Common myeloid progenitor, CD34-positive (primary cell): Measurements from ENCODE around the gene LRRC42.
A peak's percentile ranks its signal among the peaks of the same experiment; 100 is the strongest.

Experiments
- CTCF ChIA-PET: fragments of 350-600 bp; sonication (Branson Sonifier 250); formaldehyde crosslinking; loops from one replicate; lab custom pipeline; 2021; ENCODE audit warnings: antibody characterized with exemption; lab: Charles Lee
- POLR2A ChIA-PET: fragments of 350-600 bp; sonication (Branson Sonifier 250); formaldehyde crosslinking; loops from one replicate; lab custom pipeline; 2021; ENCODE audit warnings: antibody characterized with exemption; lab: Charles Lee
- DNase-seq, 3 donors: peaks; one replicate each; pipeline versions ENCODE4 v3.0.0 to v3.0.0-alpha.2; 2013
- H3K27ac ChIP-seq, 2 experiments: 1 replicate in 1 of 2; 2 replicates in 1 of 2; pipeline ENCODE4 v1.7.0; 2013; ENCODE audit warnings: inconsistent platforms in 2 of 2, low read length in 2 of 2, mild to moderate bottlenecking in 2 of 2, low read depth in 1 of 2, moderate library complexity in 1 of 2; ENCODE audit not compliant: severe bottlenecking in 2 of 2, insufficient read depth in 1 of 2, poor library complexity in 1 of 2
- H3K27me3 ChIP-seq, 5 experiments: replicated peaks in 2 of 5; 1 replicate in 3 of 5; 2 replicates in 2 of 5; pipeline versions ENCODE4 v1.6.1 to v1.7.0; 2013; ENCODE audit warnings: low read length in 4 of 5, mild to moderate bottlenecking in 2 of 5, moderate library complexity in 2 of 5, inconsistent platforms in 1 of 5; ENCODE audit not compliant: insufficient read depth in 5 of 5, control insufficient read depth in 4 of 5
- H3K36me3 ChIP-seq, 4 experiments: 1 replicate in 2 of 4; 2 replicates in 2 of 4; pipeline versions ENCODE4 v1.6.1 to v1.7.0; 2013; ENCODE audit warnings: low read length in 3 of 4, control low read depth in 1 of 4, mild to moderate bottlenecking in 1 of 4; ENCODE audit not compliant: control insufficient read depth in 4 of 4, insufficient read depth in 4 of 4
- H3K4me1 ChIP-seq, 4 experiments: 1 replicate in 3 of 4; 2 replicates in 1 of 4; pipeline versions ENCODE4 v1.6.1 to v1.7.1; 2013; ENCODE audit warnings: low read length in 3 of 4, mild to moderate bottlenecking in 3 of 4, control low read depth in 1 of 4, inconsistent platforms in 1 of 4, moderate library complexity in 1 of 4; ENCODE audit not compliant: control insufficient read depth in 4 of 4, insufficient read depth in 4 of 4; ENCODE audit errors: control extremely low read depth in 1 of 4
- H3K4me3 ChIP-seq, 7 experiments: 1 replicate in 4 of 7; 2 replicates in 3 of 7; pipeline versions ENCODE4 v1.5.1 to v1.7.0; 2013; ENCODE audit warnings: mild to moderate bottlenecking in 7 of 7, low read length in 6 of 7, moderate library complexity in 6 of 7, inconsistent platforms in 2 of 7, low read depth in 2 of 7, control low read depth in 1 of 7; ENCODE audit not compliant: insufficient read depth in 4 of 7, control insufficient read depth in 1 of 7; ENCODE audit errors: extremely low read depth in 1 of 7
- H3K9me3 ChIP-seq, 5 experiments: 1 replicate in 4 of 5; 2 replicates in 1 of 5; pipeline versions ENCODE4 v1.6.1 to v1.7.1; 2013; ENCODE audit warnings: low read length in 4 of 5, mild to moderate bottlenecking in 2 of 5, inconsistent platforms in 1 of 5, low read depth in 1 of 5, moderate library complexity in 1 of 5; ENCODE audit not compliant: control insufficient read depth in 4 of 5, insufficient read depth in 2 of 5; ENCODE audit errors: control extremely low read depth in 1 of 5
- WGBS: methylation state at CpG from one replicate; pipeline ENCODE4 v1.1.5; 2013; ENCODE audit not compliant: insufficient coverage; 5-methylcytosine and 5-hydroxymethylcytosine counted together

The LRRC42 gene

DNA sequence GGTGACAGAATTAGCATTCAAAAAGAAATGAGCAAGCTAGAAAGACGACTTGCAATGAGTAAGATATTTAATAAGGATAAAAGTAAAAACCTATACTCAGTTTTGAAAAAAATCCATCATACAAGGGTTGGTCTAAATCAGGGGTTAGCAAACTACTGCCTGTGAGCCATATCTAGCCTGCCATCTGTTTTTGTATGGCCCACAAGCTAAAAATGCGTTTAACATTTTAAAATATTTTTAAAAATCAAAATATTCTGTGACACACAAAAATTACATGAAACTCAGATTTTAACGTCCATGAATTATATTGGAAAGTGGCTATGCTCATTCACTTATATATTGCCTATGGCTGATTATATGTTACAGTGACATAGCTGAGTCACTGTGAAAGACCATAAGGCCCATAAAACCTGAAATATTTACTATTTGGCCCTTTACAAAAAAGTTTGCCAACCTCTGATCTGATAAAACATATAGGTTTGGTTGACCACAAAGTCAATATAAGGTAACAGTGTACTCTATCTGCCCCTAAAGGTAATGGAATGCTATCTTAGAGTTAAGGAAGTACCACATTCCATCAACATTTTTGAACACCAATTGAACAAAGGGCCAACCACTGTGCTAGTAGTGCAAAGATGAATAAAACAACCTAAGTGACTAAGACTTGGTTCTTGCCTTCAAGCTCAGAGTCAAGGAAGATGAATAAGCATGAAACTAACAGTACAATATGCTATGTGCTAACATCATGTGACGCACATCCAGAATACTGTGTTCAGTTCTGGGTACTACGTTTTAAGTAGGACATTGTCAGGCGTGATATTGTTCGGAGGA, 3.8 kb upstream of the LRRC42 start:
- Histone ChIP-seq H3K4me1 (peaks cover 1 to 26% (median 18%) of the 10 kb centered on the region in 4 experiments), H3K27me3 (no peaks in the 10 kb centered on the region), H3K36me3 (peaks cover 0 to 18% (median 5%) of the 10 kb centered on the region in 4 experiments), H3K27ac (no peak overlapping the region), H3K9me3 (no peaks in the 10 kb centered on the region), H3K4me3 (no peak overlapping the region)
- ChIA-PET CTCF (interaction anchor here (0.9 to 1.4 kb wide), 5 partner anchors 10 to 64 kb away, joined by 3 to 6 read pairs (median 4); no protein-coding TSS in a partner anchor), POLR2A (no interaction called here)
- peak in 2 of 3 donors; percentile 43 to 68 for DNase-seq
- WGBS, result no CpG with 5 or more reads among the region's 7 CpGs

DNA sequence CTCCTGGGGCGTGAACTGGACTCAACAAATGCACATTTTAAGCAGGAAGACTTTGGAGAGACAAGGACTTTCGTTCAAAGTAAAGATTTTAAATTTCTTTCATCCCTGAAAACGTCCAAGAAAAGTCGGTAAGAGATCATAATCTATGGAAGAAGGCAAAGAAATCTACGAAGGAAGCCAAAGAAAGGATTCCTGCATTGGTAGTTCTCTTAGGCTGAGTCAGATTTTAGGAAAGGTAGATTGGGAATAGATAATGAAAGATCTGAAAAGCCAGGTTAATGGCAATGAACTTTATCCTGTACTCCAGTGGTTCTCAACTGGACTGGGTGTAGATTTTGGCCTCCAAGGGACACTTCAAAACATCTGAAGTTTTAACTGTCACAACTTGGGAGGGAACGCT, 3.1 kb upstream of the LRRC42 start:
- ChIA-PET POLR2A (no interaction called here), CTCF (no interaction called here)
- DNase-seq, result no peak
- Histone ChIP-seq H3K27me3 (no peaks in the 10 kb centered on the region), H3K36me3 (peaks cover 0 to 15% (median 3%) of the 10 kb centered on the region in 4 experiments), H3K27ac (peak overlapping the region in 1 of 2 experiments; percentile 91), H3K4me1 (peaks cover 1 to 28% (median 20%) of the 10 kb centered on the region in 4 experiments), H3K4me3 (no peak overlapping the region), H3K9me3 (no peaks in the 10 kb centered on the region)
- 100% methylated on average over 5 of the region's 6 CpGs for WGBS

DNA sequence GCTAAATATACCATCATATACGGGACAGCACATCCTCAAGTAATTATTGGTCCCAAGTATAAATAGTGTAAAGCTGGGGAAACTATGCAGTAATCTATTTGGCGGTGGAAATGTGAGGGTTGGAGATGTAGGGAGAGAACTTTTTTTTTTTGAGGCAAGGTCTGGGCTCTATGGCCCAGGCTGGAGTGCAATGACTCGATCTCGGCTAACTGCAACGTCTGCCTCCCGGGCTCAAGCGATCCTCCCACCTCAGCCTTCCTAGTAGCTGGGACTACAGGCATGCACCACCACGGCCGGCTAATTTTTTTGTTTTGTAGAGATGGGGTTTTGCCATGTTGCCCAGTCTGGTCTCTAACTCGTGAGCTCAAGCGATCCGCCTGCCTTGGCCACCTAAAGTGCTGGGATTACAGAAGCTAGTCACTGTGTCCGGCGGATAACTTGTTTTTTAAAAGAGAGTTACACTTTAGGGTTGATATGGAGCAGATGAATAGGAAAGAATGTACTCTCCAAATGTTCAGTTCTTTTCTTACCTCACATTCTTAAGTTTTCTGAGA, 2.6 kb upstream of the LRRC42 start:
- Histone ChIP-seq H3K4me1 (peaks cover 1 to 28% (median 20%) of the 10 kb centered on the region in 4 experiments), H3K4me3 (no peak overlapping the region), H3K9me3 (no peaks in the 10 kb centered on the region), H3K36me3 (peaks cover 0 to 11% (median 2%) of the 10 kb centered on the region in 4 experiments), H3K27ac (peak overlapping the region in 1 of 2 experiments; percentile 91), H3K27me3 (no peaks in the 10 kb centered on the region)
- DNase-seq, result no peak
- ChIA-PET CTCF (interaction anchor here (1.0 to 3.0 kb wide), 3 partner anchors 27 to 64 kb away, joined by 3 to 14 read pairs (median 3); no protein-coding TSS in a partner anchor), POLR2A (no interaction called here)
- WGBS, result 100% methylated on average over 5 of the region's 14 CpGs

DNA sequence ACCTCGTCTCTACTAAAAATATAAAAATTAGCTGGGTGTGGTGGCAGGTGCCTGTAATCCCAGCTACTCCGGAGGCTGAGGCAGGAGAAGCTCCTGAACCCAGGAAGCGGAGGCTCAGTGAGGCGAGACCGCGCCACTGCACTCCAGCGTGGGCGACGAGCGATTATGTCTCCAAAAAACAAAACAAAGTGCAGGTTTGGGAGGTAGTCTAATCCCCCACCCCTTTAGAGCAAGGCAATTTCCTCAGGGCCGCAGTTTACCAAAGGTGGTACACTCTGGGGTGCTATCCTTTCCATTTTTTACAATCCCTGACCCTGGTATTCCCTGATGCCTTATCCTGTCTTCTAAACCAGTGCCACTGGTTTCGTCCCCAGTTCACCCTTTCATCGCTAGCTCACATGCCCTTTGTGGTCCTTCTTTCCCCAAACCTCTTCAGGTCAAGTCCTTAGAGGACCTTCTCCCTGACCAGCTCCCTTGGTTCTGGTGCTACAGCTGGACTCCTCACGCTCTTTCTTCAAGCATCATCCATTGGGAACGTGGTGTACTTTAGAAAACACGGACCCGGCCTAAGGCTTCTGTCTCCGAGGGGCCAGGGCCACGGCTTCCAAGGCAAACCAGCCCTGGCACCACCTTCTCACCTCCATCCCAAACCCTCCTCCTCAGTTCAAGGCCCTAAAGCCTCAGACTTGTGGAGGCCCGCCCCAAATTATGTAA, 1.5 kb upstream of the LRRC42 start:
- 82% methylated on average over 14 of the region's 20 CpGs for WGBS
- peak overlapping the region; percentile 75 to 91 for H3K27ac ChIP-seq
- DNase-seq, result no peak
- no peaks in the 10 kb centered on the region for H3K27me3 ChIP-seq
- peaks cover 0 to 10% (median under 1%) of the 10 kb centered on the region in 4 experiments for H3K36me3 ChIP-seq
- no peaks in the 10 kb centered on the region for H3K9me3 ChIP-seq
- H3K4me3 ChIP-seq, result peak overlapping the region in 6 of 7 experiments; percentile 78 to 94 (median 85)
- ChIA-PET POLR2A (interaction anchor here (1.0 kb wide), 1 partner anchor 55 kb away, joined by 3 read pairs; no protein-coding TSS in a partner anchor), CTCF (interaction anchor here (0.9 to 3.0 kb wide), 9 partner anchors 9 to 84 kb away, joined by 3 to 16 read pairs (median 4); no protein-coding TSS in a partner anchor)
- peaks cover 1 to 27% (median 20%) of the 10 kb centered on the region in 4 experiments for H3K4me1 ChIP-seq

DNA sequence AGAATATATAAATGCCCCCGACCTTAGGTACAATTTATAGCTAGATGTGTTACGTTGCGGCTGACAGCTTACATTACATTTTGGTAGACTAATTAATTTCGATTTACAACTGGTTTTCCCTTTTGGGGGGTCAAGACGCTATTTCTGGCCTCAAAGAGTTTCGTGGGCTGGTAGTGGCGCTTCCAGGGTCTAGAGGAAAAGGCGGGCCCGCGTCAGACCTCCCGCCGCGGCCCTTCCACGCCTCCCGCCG, 1.0 kb upstream of the LRRC42 start:
- H3K4me1 ChIP-seq, result peaks cover 1 to 27% (median 20%) of the 10 kb centered on the region in 4 experiments
- peak overlapping the region; percentile 75 to 91 for H3K27ac ChIP-seq
- no peak for DNase-seq
- CTCF ChIA-PET, result interaction anchor here (0.9 to 3.0 kb wide), 7 partner anchors 10 to 84 kb away, joined by 3 to 16 read pairs (median 4); no protein-coding TSS in a partner anchor
- peak overlapping the region; percentile 78 to 94 (median 82) for H3K4me3 ChIP-seq
- 0% methylated on average over 7 of the region's 16 CpGs for WGBS
- POLR2A ChIA-PET, result interaction anchor here (1.0 kb wide), 1 partner anchor 55 kb away, joined by 3 read pairs; no protein-coding TSS in a partner anchor
- no peaks in the 10 kb centered on the region for H3K27me3 ChIP-seq
- H3K9me3 ChIP-seq, result no peaks in the 10 kb centered on the region
- H3K36me3 ChIP-seq, result peaks cover 0 to 15% (median under 1%) of the 10 kb centered on the region in 4 experiments

DNA sequence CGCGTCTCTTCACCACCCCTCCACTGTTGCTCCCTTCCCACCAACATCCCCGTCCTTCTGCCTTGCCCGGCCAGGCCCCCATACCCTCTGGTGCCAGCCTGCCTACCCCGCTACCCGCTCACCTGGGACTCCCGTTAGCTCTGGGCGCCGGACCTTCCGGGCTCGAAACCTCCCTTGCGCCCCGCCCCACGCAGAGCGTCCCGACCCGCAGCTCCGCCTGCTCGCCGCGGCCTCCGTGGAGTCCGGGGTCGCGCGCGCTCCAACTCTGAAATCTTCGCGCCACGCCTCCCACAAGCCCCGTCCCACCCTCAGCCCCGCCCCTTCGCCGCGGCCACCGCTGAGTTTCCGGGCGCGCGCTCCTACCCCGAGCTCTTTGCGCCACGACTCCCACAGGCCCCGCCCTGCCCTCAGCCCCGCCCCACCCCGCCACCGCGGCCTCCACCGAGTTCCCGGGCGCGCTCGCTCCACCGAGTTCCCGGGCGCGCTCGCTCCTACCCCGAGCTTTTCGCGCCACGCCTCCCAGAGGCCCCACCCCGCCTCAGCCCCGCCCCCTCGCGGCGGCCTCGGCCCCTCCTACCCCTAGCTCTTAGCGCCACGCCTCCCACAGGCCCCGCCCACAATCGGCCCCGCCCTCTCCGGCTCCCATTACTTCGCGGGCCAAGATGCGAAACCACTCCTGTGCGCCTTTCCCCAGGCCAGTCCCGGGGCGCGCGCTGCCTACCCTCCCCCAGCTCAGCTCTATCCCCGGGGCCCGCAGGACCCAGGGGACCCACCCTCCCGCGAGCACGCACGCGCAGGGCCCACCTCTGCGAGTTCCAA, 508 bp upstream of the LRRC42 start, which contains the start of gene IFT25:
Gene IFT25 (minus strand): TSS at position 267 of the 819 bp plus-strand sequence. CDS start 5,617 bp downstream, outside the sequence.
- POLR2A ChIA-PET, result interaction anchor here (0.6 to 1.1 kb wide), 4 partner anchors 56 to 190 kb away, joined by 3 to 4 read pairs (median 3); partner anchors contain the start of genes TCEANC2 and TMEM59
- Histone ChIP-seq H3K4me3 (peak within 1 kb of the TSS; percentile 78 to 94 (median 82)), H3K36me3 (peaks cover 0 to 16% (median 1%) of the 10 kb centered on the region in 4 experiments), H3K27me3 (no peaks in the 10 kb centered on the region), H3K4me1 (peaks cover 1 to 27% (median 20%) of the 10 kb centered on the region in 4 experiments), H3K27ac (peak within 1 kb of the TSS; percentile 75 to 91), H3K9me3 (no peaks in the 10 kb centered on the region)
- DNase-seq, result peak; percentile 95 to 97 (median 96)
- CTCF ChIA-PET, result interaction anchor here (0.7 to 3.0 kb wide), 10 partner anchors 10 to 85 kb away, joined by 3 to 16 read pairs (median 4); no protein-coding TSS in a partner anchor
- WGBS, result 0% methylated on average over 47 of the region's 90 CpGs
